Neural progenitor cell (in vitro differentiated cells): ENCODE measurements around the gene BRSK2.

ENCODE experiments used
- CTCF ChIP-seq: fragments of 200-600 bp; sonication (generic); IDR thresholded peaks from 2 replicates; pipeline ENCODE4 v1.5.1; 2017; ENCODE audit warnings: antibody characterized with exemption, mild to moderate bottlenecking
- EZH2 ChIP-seq: fragments of 200-600 bp; sonication (generic); IDR thresholded peaks from 2 replicates; pipeline ENCODE4 v1.6.1; 2017; ENCODE audit warnings: antibody characterized with exemption, mild to moderate bottlenecking, moderate library complexity

GRCh38 chr11:1422981-1423380, 33.2 kb downstream of the BRSK2 start:
- TF ChIP-seq EZH2 (no peak), CTCF (no peak)
